Neural progenitor cell (in vitro differentiated cells): ENCODE results near the gene RANBP1.

Source experiments
- CTCF ChIP-seq: fragments of 200-600 bp; sonication (generic); IDR thresholded peaks from 2 replicates; pipeline ENCODE4 v1.5.1; 2017; ENCODE audit warnings: antibody characterized with exemption, mild to moderate bottlenecking
- EZH2 ChIP-seq: fragments of 200-600 bp; sonication (generic); IDR thresholded peaks from 2 replicates; pipeline ENCODE4 v1.6.1; 2017; ENCODE audit warnings: antibody characterized with exemption, mild to moderate bottlenecking, moderate library complexity

- no peak for TF ChIP-seq CTCF
- TF ChIP-seq EZH2, result no peak
Measured at GRCh38 chr22:20106849-20107237, 9.1 kb upstream of the RANBP1 start.
